Vagina (tissue), 2 donors: ENCODE data around the gene NOMO2.
"Not testable (repeated sequence)": the region's sequence is repeated elsewhere in the genome, so short reads cannot be mapped to it uniquely, and the experiment has no call there.

Experiments
- CTCF ChIP-seq, 3 experiments: fragments of 450-650 bp in 2 of 3; fragments of 200-600 bp in 1 of 3; sonication (generic) in 1 of 3; IDR thresholded peaks; one replicate each; pipeline ENCODE4 v1.5.1; 2017 to 2019; ENCODE audit warnings: antibody characterized with exemption in 3 of 3, mild to moderate bottlenecking in 2 of 3, moderate library complexity in 2 of 3
- POLR2A ChIP-seq, 2 donors: fragments of 450-650 bp; IDR thresholded peaks; one replicate each; pipeline ENCODE4 v1.6.1; 2017; ENCODE audit warnings: antibody characterized with exemption in 2 of 2, mild to moderate bottlenecking in 2 of 2, moderate library complexity in 2 of 2

- TF ChIP-seq POLR2A, CTCF (IDR thresholded peaks at IDR 0.05): not testable (repeated sequence)
Measured at GRCh38 chr16:18415827-18416226, 146.1 kb downstream of the NOMO2 start.
